Activated T-helper 2 cell treated with anti-CD3 and anti-CD28 coated beads, Interferon-gamma antibody, Interleukin-2, Interleukin-4, amounts not matched to agents 10 μg/mL and 5 μg/mL and 100 μg/mL, durations not matched to agents 14 hours and 24 hours and 36 hours (primary cell): ENCODE measurements around the gene KLHL7. TPM values are rescaled to one million over a fixed set of nuclear protein-coding genes. Genes with fewer than 3 reads are reported as not detected.
A peak's percentile ranks its signal among the peaks of the same experiment; 100 is the strongest.

ENCODE experiments used
- DNase-seq: peaks from one replicate; pipeline ENCODE4 v3.0.0; 2021; ENCODE audit warnings: low spot score
- H3K27ac Mint-ChIP-seq: one replicate; pipeline ENCODE4 v1.8.0; 2021; ENCODE audit warnings: mixed read lengths
- H3K27me3 Mint-ChIP-seq: one replicate; pipeline ENCODE4 v1.8.0; 2021; ENCODE audit warnings: low read depth, mixed read lengths
- H3K36me3 Mint-ChIP-seq: one replicate; pipeline ENCODE4 v1.8.0; 2021; ENCODE audit warnings: low read depth, mixed read lengths
- H3K4me1 Mint-ChIP-seq: one replicate; pipeline ENCODE4 v1.8.0; 2021; ENCODE audit warnings: low read depth, mixed read lengths
- H3K4me3 Mint-ChIP-seq: one replicate; pipeline ENCODE4 v1.8.0; 2021; ENCODE audit warnings: low read depth, mild to moderate bottlenecking, moderate library complexity, mixed read lengths
- H3K9me3 Mint-ChIP-seq: one replicate; pipeline ENCODE4 v1.8.0; 2021; ENCODE audit warnings: mixed read lengths
- intact Hi-C: fragments of 100-400 bp; cut with micrococcal nuclease; formaldehyde crosslinking; loops from one replicate; pipeline ENCODE4 v1.15.1; 2023
- total RNA-seq: library from RNA; stranded (reverse); gene quantifications from 2 replicates; pipeline ENCODE4 v1.2.3, GENCODE V29; 2022

The KLHL7 gene
- total RNA-seq, 1 donor from 2014 or later, result 21.6 TPM

- H3K4me1 Mint-ChIP-seq, result no peaks in the 10 kb centered on the region
- H3K4me3 Mint-ChIP-seq, result no peak overlapping the region
- H3K27ac Mint-ChIP-seq, result no peak overlapping the region
- H3K9me3 Mint-ChIP-seq, result no peaks in the 10 kb centered on the region
- H3K27me3 Mint-ChIP-seq, result peaks cover 26% of the 10 kb centered on the region
- no peak for DNase-seq
- no peaks in the 10 kb centered on the region for H3K36me3 Mint-ChIP-seq
- intact Hi-C loops, result no loop called here
Measured at GRCh38 chr7:23093546-23093945, 12.0 kb upstream of the KLHL7 start.

- H3K36me3 Mint-ChIP-seq, result no peaks in the 10 kb centered on the region
- peaks cover 12% of the 10 kb centered on the region for H3K27me3 Mint-ChIP-seq
- no peak overlapping the region for H3K4me3 Mint-ChIP-seq
- no peaks in the 10 kb centered on the region for H3K9me3 Mint-ChIP-seq
- H3K27ac Mint-ChIP-seq, result no peak overlapping the region
- intact Hi-C loops, result no loop called here
- H3K4me1 Mint-ChIP-seq, result no peaks in the 10 kb centered on the region
- no peak for DNase-seq
Measured at GRCh38 chr7:23096518-23097290, 8.9 kb upstream of the KLHL7 start.

GRCh38 chr7:23098029-23098428, 7.6 kb upstream of the KLHL7 start:
- Mint-ChIP-seq H3K27me3 (peaks cover 7% of the 10 kb centered on the region), H3K36me3 (peaks cover 5% of the 10 kb centered on the region), H3K9me3 (no peaks in the 10 kb centered on the region), H3K27ac (no peak overlapping the region), H3K4me1 (no peaks in the 10 kb centered on the region), H3K4me3 (no peak overlapping the region)
- DNase-seq, result no peak
- intact Hi-C loops, result no loop called here

- intact Hi-C loops, result no loop called here
- Mint-ChIP-seq H3K4me1 (no peaks in the 10 kb centered on the region), H3K4me3 (no peak overlapping the region), H3K27me3 (peaks cover 4% of the 10 kb centered on the region), H3K36me3 (peaks cover 5% of the 10 kb centered on the region), H3K9me3 (no peaks in the 10 kb centered on the region), H3K27ac (no peak overlapping the region)
- no peak for DNase-seq
Measured at GRCh38 chr7:23098460-23098859, 7.1 kb upstream of the KLHL7 start.

- Mint-ChIP-seq H3K4me3 (no peak overlapping the region), H3K9me3 (no peaks in the 10 kb centered on the region), H3K27ac (no peak overlapping the region), H3K4me1 (no peaks in the 10 kb centered on the region), H3K36me3 (peaks cover 5% of the 10 kb centered on the region), H3K27me3 (peaks cover 1% of the 10 kb centered on the region)
- no peak for DNase-seq
- intact Hi-C loops, result no loop called here
Measured at GRCh38 chr7:23100697-23101096, 4.9 kb upstream of the KLHL7 start.

GRCh38 chr7:23105086-23105643, 420 bp upstream of the KLHL7 start:
- Mint-ChIP-seq H3K9me3 (no peaks in the 10 kb centered on the region), H3K27me3 (no peaks in the 10 kb centered on the region), H3K27ac (peak overlapping the region; percentile 93), H3K4me1 (peaks cover 30% of the 10 kb centered on the region), H3K36me3 (peaks cover 5% of the 10 kb centered on the region), H3K4me3 (peak overlapping the region; percentile 93)
- intact Hi-C loops, result loop anchor here (1.0 to 5.0 kb wide), 4 partner anchors 76 to 370 kb away; partner anchors contain the start of genes HYCC1 and TOMM7
- DNase-seq, result no peak

GRCh38 chr7:23106057-23106822, 655 bp downstream of the KLHL7 start:
- peak overlapping the region; percentile 93 for H3K4me3 Mint-ChIP-seq
- peaks cover 34% of the 10 kb centered on the region for H3K4me1 Mint-ChIP-seq
- H3K36me3 Mint-ChIP-seq, result peaks cover 5% of the 10 kb centered on the region
- H3K27ac Mint-ChIP-seq, result peak overlapping the region; percentile 93
- H3K27me3 Mint-ChIP-seq, result no peaks in the 10 kb centered on the region
- intact Hi-C loops, result loop anchor here (5.0 kb wide), 1 partner anchor 284 kb away; the partner anchor contains the start of gene TOMM7
- no peaks in the 10 kb centered on the region for H3K9me3 Mint-ChIP-seq
- DNase-seq, result peak; percentile 52

- DNase-seq, result no peak
- peaks cover 34% of the 10 kb centered on the region for H3K4me1 Mint-ChIP-seq
- peaks cover 5% of the 10 kb centered on the region for H3K36me3 Mint-ChIP-seq
- intact Hi-C loops, result loop anchor here (5.0 kb wide), 1 partner anchor 285 kb away; the partner anchor contains the start of gene TOMM7
- H3K27me3 Mint-ChIP-seq, result no peaks in the 10 kb centered on the region
- peak overlapping the region; percentile 93 for H3K4me3 Mint-ChIP-seq
- H3K9me3 Mint-ChIP-seq, result no peaks in the 10 kb centered on the region
- H3K27ac Mint-ChIP-seq, result peak overlapping the region; percentile 42
Measured at GRCh38 chr7:23106823-23107663, 1.5 kb downstream of the KLHL7 start.

GRCh38 chr7:23107781-23108180, 2.2 kb downstream of the KLHL7 start:
- Mint-ChIP-seq H3K27me3 (no peaks in the 10 kb centered on the region), H3K36me3 (peaks cover 2% of the 10 kb centered on the region), H3K9me3 (no peaks in the 10 kb centered on the region), H3K27ac (no peak overlapping the region), H3K4me1 (peaks cover 34% of the 10 kb centered on the region), H3K4me3 (peak overlapping the region; percentile 93)
- intact Hi-C loops, result loop anchor here (5.0 kb wide), 1 partner anchor 285 kb away; the partner anchor contains the start of gene TOMM7
- DNase-seq, result no peak

- intact Hi-C loops, result loop anchor here (5.0 kb wide), 1 partner anchor 287 kb away; the partner anchor contains the start of gene TOMM7
Measured at GRCh38 chr7:23108995-23109394, 3.4 kb downstream of the KLHL7 start.

GRCh38 chr7:23109470-23109869, 3.9 kb downstream of the KLHL7 start:
- DNase-seq, result no peak

More at GRCh38 chr7:23108995-23109394, 3.4 kb downstream of the KLHL7 start:
- Mint-ChIP-seq H3K4me3 (no peak overlapping the region), H3K9me3 (no peaks in the 10 kb centered on the region), H3K36me3 (no peaks in the 10 kb centered on the region), H3K27ac (no peak overlapping the region), H3K4me1 (peaks cover 34% of the 10 kb centered on the region), H3K27me3 (no peaks in the 10 kb centered on the region)
- DNase-seq, result no peak

GRCh38 chr7:23114896-23115295, 9.3 kb downstream of the KLHL7 start:
- Mint-ChIP-seq H3K27ac (no peak overlapping the region), H3K27me3 (no peaks in the 10 kb centered on the region), H3K4me1 (peaks cover 7% of the 10 kb centered on the region), H3K9me3 (no peaks in the 10 kb centered on the region), H3K4me3 (no peak overlapping the region), H3K36me3 (no peaks in the 10 kb centered on the region)
- DNase-seq, result no peak
- intact Hi-C loops, result no loop called here

More at GRCh38 chr7:23109470-23109869, 3.9 kb downstream of the KLHL7 start:
- no peaks in the 10 kb centered on the region for H3K36me3 Mint-ChIP-seq
- H3K4me1 Mint-ChIP-seq, result peaks cover 34% of the 10 kb centered on the region
- H3K27ac Mint-ChIP-seq, result no peak overlapping the region
- no peak overlapping the region for H3K4me3 Mint-ChIP-seq
- no peaks in the 10 kb centered on the region for H3K27me3 Mint-ChIP-seq
- no peaks in the 10 kb centered on the region for H3K9me3 Mint-ChIP-seq
- intact Hi-C loops, result loop anchor here (5.0 kb wide), 1 partner anchor 287 kb away; the partner anchor contains the start of gene TOMM7
